Measurements from ENCODE around the gene SLC12A1.

SLC12A1 gene

DNA sequence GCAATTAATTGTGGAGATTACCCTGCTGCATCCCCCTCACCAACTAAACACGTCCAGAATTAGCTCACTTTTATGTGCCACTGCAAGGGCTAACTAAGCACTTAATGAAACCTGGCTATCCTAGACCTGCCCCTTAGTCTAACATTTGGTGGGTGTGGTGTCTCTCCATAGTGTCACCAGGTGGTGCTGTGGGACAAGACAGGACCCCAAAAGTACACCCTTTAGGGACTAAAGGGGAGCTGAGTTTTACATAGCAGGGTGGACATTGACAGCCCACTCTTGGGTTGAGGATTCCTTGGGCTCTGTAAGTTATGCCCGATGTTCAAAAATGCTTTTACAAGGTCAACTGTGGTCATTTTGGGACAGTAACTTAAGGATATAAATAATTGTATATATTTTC lies 130.8 kb downstream of the SLC12A1 start:
- no peak overlapping the region for H3K9ac ChIP-seq (ENCODE audit: low read depth in 1 of 2, low read length in 2 of 2)
- peaks cover 6 to 8% of the 10 kb centered on the region in 2 donors for H3K36me3 ChIP-seq (ENCODE audit: control insufficient read depth in 2 of 2, insufficient read depth in 2 of 2, low read length in 2 of 2)
- peaks cover 5 to 9% of the 10 kb centered on the region in 2 donors for H3K4me1 ChIP-seq (ENCODE audit: control insufficient read depth in 2 of 2, insufficient read depth in 2 of 2, low read length in 2 of 2)
- H3K9me3 ChIP-seq (ENCODE audit: control insufficient read depth in 2 of 2, low read length in 2 of 2): no peaks in the 10 kb centered on the region
- no peak overlapping the region for H3K27ac ChIP-seq (ENCODE audit: low read depth in 2 of 2, low read length in 2 of 2)
- H3K27me3 ChIP-seq (ENCODE audit: control insufficient read depth in 2 of 2, insufficient read depth in 2 of 2, low read length in 2 of 2): no peaks in the 10 kb centered on the region
- no peak overlapping the region for H3K4me3 ChIP-seq (ENCODE audit: low read length in 2 of 2)

- Histone ChIP-seq H3K27ac (ENCODE audit: low read depth in 2 of 2, low read length in 2 of 2) (no peak overlapping the region), H3K36me3 (ENCODE audit: control insufficient read depth in 2 of 2, insufficient read depth in 2 of 2, low read length in 2 of 2) (peaks cover 7 to 8% of the 10 kb centered on the region in 2 donors), H3K4me1 (ENCODE audit: control insufficient read depth in 2 of 2, insufficient read depth in 2 of 2, low read length in 2 of 2) (peaks cover 1 to 3% of the 10 kb centered on the region in 2 donors), H3K27me3 (ENCODE audit: control insufficient read depth in 2 of 2, insufficient read depth in 2 of 2, low read length in 2 of 2) (no peaks in the 10 kb centered on the region), H3K9ac (ENCODE audit: low read depth in 1 of 2, low read length in 2 of 2) (no peak overlapping the region), H3K9me3 (ENCODE audit: control insufficient read depth in 2 of 2, low read length in 2 of 2) (no peaks in the 10 kb centered on the region), H3K4me3 (ENCODE audit: low read length in 2 of 2) (no peak overlapping the region)
Observed at GRCh38 chr15:48337607-48338006, 131.5 kb downstream of the SLC12A1 start.

DNA sequence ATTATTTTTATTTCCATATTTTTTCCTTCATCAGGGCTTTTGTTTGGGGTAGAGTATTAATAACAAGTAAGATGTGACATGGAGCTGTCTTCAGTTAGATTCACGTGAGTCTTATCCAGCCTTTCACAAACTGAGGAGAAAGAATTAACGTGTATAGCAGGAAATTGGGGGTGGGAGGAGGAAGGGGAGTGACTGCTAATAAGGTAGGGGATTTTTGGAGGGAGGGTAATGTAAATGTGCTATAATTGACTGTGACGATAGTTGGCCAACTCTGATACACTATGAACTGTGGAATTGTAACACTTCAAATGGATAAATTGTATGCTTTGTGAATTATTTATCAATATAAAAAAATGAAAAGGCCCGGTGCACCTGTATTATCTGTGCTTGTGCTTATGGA lies 134.0 kb downstream of the SLC12A1 start:
- H3K9ac ChIP-seq (ENCODE audit: low read depth in 1 of 2, low read length in 2 of 2): no peak overlapping the region
- H3K27ac ChIP-seq (ENCODE audit: low read depth in 2 of 2, low read length in 2 of 2): no peak overlapping the region
- H3K9me3 ChIP-seq (ENCODE audit: control insufficient read depth in 2 of 2, low read length in 2 of 2): no peaks in the 10 kb centered on the region
- no peaks in the 10 kb centered on the region for H3K27me3 ChIP-seq (ENCODE audit: control insufficient read depth in 2 of 2, insufficient read depth in 2 of 2, low read length in 2 of 2)
- H3K4me3 ChIP-seq (ENCODE audit: low read length in 2 of 2): no peak overlapping the region
- peaks cover 4 to 14% of the 10 kb centered on the region in 2 donors for H3K36me3 ChIP-seq (ENCODE audit: control insufficient read depth in 2 of 2, insufficient read depth in 2 of 2, low read length in 2 of 2)
- H3K4me1 ChIP-seq (ENCODE audit: control insufficient read depth in 2 of 2, insufficient read depth in 2 of 2, low read length in 2 of 2): no peaks in the 10 kb centered on the region

- Histone ChIP-seq H3K27ac (ENCODE audit: low read depth in 2 of 2, low read length in 2 of 2) (no peak overlapping the region), H3K4me3 (ENCODE audit: low read length in 2 of 2) (no peak overlapping the region), H3K27me3 (ENCODE audit: control insufficient read depth in 2 of 2, insufficient read depth in 2 of 2, low read length in 2 of 2) (no peaks in the 10 kb centered on the region), H3K4me1 (ENCODE audit: control insufficient read depth in 2 of 2, insufficient read depth in 2 of 2, low read length in 2 of 2) (no peaks in the 10 kb centered on the region), H3K9ac (ENCODE audit: low read depth in 1 of 2, low read length in 2 of 2) (no peak overlapping the region), H3K9me3 (ENCODE audit: control insufficient read depth in 2 of 2, low read length in 2 of 2) (no peaks in the 10 kb centered on the region), H3K36me3 (ENCODE audit: control insufficient read depth in 2 of 2, insufficient read depth in 2 of 2, low read length in 2 of 2) (peaks cover under 1 to 7% of the 10 kb centered on the region in 2 donors)
Observed at GRCh38 chr15:48343865-48344264, 137.8 kb downstream of the SLC12A1 start.

DNA sequence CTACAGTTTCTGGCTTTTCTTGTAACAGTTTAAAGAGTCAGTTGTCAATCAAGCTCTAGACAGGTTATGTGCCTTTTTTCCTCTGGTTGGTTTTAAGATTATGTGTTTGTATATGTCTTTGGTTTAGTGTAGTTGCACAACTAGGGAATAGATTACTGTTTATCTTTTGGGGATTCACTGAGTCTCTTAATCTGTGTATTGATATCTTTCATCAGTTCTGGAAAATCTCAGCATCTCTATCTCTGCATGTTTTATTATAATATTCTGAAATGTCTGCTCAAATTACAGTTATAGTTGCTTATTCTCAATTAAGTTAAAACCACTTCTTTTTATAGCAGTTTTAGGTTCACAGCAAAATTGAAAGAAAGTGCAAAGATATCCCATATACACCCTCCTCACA lies 139.4 kb downstream of the SLC12A1 start:
- H3K9ac ChIP-seq (ENCODE audit: low read depth in 1 of 2, low read length in 2 of 2): no peak overlapping the region
- no peaks in the 10 kb centered on the region for H3K9me3 ChIP-seq (ENCODE audit: control insufficient read depth in 2 of 2, low read length in 2 of 2)
- H3K36me3 ChIP-seq (ENCODE audit: control insufficient read depth in 2 of 2, insufficient read depth in 2 of 2, low read length in 2 of 2): peaks cover 0 to 7% of the 10 kb centered on the region in 2 donors
- no peak overlapping the region for H3K27ac ChIP-seq (ENCODE audit: low read depth in 2 of 2, low read length in 2 of 2)
- no peak overlapping the region for H3K4me3 ChIP-seq (ENCODE audit: low read length in 2 of 2)
- H3K4me1 ChIP-seq (ENCODE audit: control insufficient read depth in 2 of 2, insufficient read depth in 2 of 2, low read length in 2 of 2): no peaks in the 10 kb centered on the region
- H3K27me3 ChIP-seq (ENCODE audit: control insufficient read depth in 2 of 2, insufficient read depth in 2 of 2, low read length in 2 of 2): no peaks in the 10 kb centered on the region

- no peak overlapping the region for H3K9ac ChIP-seq (ENCODE audit: low read depth in 1 of 2, low read length in 2 of 2)
- no peaks in the 10 kb centered on the region for H3K4me1 ChIP-seq (ENCODE audit: control insufficient read depth in 2 of 2, insufficient read depth in 2 of 2, low read length in 2 of 2)
- no peak overlapping the region for H3K4me3 ChIP-seq (ENCODE audit: low read length in 2 of 2)
- H3K27ac ChIP-seq (ENCODE audit: low read depth in 2 of 2, low read length in 2 of 2): no peak overlapping the region
- no peaks in the 10 kb centered on the region for H3K36me3 ChIP-seq (ENCODE audit: control insufficient read depth in 2 of 2, insufficient read depth in 2 of 2, low read length in 2 of 2)
- no peaks in the 10 kb centered on the region for H3K27me3 ChIP-seq (ENCODE audit: control insufficient read depth in 2 of 2, insufficient read depth in 2 of 2, low read length in 2 of 2)
- H3K9me3 ChIP-seq (ENCODE audit: control insufficient read depth in 2 of 2, low read length in 2 of 2): no peaks in the 10 kb centered on the region
Observed at GRCh38 chr15:48352474-48353072, 146.5 kb downstream of the SLC12A1 start.

Data from mucosa of rectum (tissue), 2 donors.